Retinal pigment epithelial cell (primary cell): Measurements from ENCODE around the gene MBOAT2.

ENCODE experiments used
- DNase-seq: peaks from one replicate; pipeline ENCODE4 v3.0.0-alpha.2; 2010; ENCODE audit warnings: low read depth
- H3K4me3 ChIP-seq: 2 replicates; pipeline ENCODE4 v1.5.1; 2011; ENCODE audit warnings: mild to moderate bottlenecking, low read length, control low read depth, moderate library complexity
- CTCF ChIP-seq: conservative IDR thresholded peaks from 2 replicates; pipeline ENCODE4 v1.5.1; 2011; ENCODE audit warnings: low read depth, low read length, control low read depth, inconsistent platforms

MBOAT2 gene

GRCh38 chr2:8837795-8838140, 165.7 kb downstream of the MBOAT2 start:
- DNase-seq, result no peak
- TF ChIP-seq CTCF, result no peak
- H3K4me3 ChIP-seq, result peak overlapping the region; percentile 27

DNA sequence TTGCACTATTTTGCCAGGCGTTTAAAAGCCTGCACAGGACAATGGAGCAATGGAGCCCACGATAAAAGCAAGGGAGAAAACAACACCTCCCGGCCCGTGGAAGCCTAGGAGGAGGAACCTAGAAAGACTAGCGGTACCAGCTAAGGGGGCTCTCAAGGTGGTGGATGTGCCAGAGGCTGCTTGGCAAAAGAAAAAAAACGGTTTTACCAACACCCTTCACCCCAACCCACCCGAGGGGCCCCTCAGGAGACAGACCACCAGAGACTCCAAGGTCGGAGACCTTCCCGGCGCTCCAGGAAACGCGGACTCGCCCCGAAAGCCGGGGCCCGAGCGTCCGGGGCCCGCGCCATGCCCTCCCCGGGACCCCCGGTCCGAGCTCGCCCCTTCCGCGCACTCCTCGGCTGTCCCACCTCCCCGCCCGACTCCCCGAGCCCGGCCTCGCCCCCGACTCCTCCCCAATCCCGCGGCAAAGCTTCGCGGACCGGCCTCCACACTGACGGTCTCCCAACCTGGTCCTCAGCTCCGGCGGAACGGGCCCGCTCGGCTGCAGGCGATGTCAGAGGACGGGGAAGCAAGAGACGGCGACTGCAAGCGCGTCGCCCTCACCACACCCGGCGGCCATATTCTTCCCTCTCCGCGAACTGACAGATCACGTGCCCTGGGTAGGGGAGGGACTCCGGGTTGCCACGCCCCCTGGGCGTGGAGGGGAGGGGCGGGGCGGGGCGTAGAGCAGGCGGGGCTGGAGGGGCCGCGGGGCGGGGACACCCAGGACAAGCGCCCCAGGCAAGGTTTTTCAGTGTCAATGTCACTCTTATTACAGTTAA, 166.3 kb downstream of the MBOAT2 start, which contains the start of gene KIDINS220:
Gene KIDINS220, minus strand, starts transcription at position 643 of the 824 bp plus-strand sequence. CDS start 10,520 bp downstream, outside the sequence.
- H3K4me3 ChIP-seq, result peak within 1 kb of the TSS; percentile 94
- DNase-seq, result no peak
- no peak for TF ChIP-seq CTCF

GRCh38 chr2:8835279-8835678, 168.2 kb downstream of the MBOAT2 start:
- H3K4me3 ChIP-seq, result no peak overlapping the region
- no peak for DNase-seq
- TF ChIP-seq CTCF, result no peak

DNA sequence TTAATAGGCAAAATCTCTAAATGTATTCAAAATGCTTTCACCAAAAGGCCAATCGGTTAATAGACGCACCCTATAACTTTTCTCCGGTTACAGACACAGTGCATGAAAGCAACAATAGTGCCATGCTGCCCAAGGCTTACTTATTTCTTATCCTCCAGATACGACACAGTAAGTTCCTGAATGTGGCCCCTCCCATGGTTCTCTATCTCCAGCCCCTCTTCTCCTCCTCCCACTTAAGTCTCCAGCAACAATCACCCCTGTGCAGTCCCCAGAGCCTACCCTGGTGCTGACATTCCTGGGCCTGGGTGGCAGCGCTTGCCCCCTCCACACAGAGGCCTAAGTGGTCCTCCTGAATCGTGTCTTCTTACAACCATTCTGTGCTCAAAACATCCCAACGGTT, 169.6 kb downstream of the MBOAT2 start:
- no peak for TF ChIP-seq CTCF
- DNase-seq, result no peak
- H3K4me3 ChIP-seq, result no peak overlapping the region

DNA sequence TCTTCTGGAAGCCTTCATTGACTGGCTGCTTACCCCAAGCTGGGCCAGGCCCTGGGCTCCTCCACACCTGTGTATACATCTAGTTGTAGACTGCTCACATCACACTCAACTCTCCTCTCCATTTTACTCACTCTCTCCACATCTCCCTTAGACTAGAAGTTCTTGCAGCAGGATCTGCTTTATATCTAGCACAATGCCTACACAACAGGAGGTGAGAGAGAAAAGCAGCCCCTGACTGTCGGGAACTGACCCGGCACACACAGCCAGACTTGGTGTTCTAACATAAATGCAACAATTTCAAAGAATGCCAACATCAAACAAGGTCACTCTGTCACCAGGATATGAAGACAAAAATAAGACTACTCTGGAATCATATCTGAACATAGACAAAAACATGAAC, 172.0 kb downstream of the MBOAT2 start:
- no peak for DNase-seq
- no peak for TF ChIP-seq CTCF
- H3K4me3 ChIP-seq, result no peak overlapping the region

DNA sequence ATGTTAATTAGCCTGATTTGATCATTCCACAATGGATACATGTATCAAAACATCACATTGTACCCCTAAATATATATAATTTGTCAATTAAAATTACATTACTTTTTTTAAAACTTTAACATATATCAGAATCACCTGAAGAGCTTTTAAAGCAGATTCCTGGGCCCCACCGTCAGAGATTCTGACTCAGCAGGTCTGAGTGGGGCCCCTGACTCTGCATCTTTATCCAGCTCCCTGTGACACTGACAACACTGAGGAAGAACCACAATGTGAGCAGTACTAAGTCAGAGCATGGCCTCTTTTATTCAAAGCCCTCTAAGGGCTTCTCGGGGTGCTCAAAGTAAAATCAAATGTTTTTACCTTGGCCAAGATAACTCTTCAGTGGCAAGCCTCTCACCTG, 175.8 kb downstream of the MBOAT2 start:
- DNase-seq, result no peak
- TF ChIP-seq CTCF, result no peak
- no peak overlapping the region for H3K4me3 ChIP-seq

DNA sequence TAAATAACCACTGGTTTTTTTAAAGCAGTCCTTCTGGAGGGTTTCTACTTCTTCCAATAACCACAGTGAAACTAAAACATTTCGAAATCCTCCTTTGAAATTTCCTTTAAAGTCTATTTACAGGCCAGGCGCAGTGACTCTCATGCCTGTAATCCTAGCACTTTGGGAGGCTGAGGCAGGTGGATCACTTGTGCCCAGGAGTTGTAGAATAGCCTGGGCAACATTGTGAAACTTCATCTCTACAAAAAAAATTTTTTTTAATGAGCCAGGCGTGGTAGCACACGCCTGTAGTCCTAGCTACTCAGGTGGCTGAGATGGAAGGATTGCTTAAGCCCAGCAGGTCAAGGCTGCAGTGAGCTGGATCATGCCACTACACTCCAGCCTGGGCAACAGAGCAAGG, 181.3 kb downstream of the MBOAT2 start:
- H3K4me3 ChIP-seq, result no peak overlapping the region
- TF ChIP-seq CTCF, result no peak
- DNase-seq, result no peak
